HG02938 (cell line): ENCODE results near the gene ACSS3.
"Not testable (repeated sequence)": the region's sequence is repeated elsewhere in the genome, so short reads cannot be mapped to it uniquely, and the experiment has no call there.

Source experiments
- ATAC-seq: cut with Tn5 transposase; IDR thresholded peaks from one replicate; pipeline ENCODE4 v1.9.1; 2021; ENCODE audit warnings: mild to moderate bottlenecking, moderate library complexity; ENCODE audit not compliant: unreplicated experiment

ACSS3 gene

DNA sequence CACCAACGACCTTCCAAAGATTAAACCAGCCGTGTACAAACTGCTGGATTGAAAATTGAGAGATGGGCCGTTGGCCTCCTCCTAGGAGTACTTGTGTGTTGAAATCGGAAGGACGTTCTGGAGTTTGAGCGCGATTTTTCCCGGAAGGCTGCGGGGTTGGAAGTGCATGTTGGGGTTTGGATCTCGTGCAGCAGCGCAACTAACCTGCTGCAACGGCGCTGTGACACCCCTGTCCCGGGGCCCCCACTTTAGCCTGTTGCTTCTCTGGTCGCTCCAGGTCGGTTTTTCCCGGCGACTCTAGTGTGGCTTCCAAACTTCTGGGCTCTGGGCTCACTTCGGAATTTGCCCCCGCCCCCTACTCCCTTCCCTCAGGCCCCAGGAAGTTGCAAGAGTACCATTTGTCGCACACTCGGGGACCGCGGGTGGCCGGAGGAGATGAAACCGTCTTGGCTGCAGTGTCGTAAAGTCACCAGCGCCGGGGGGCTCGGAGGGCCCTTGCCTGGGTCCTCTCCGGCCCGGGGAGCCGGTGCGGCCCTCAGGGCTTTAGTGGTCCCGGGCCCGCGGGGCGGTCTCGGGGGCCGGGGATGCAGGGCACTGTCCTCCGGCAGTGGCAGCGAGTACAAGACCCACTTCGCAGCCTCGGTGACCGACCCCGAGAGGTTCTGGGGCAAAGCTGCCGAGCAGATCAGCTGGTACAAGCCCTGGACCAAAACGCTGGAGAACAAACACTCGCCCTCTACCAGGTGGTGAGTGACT is at the start of gene ACSS3:
Gene ACSS3 (plus strand): TSS at position 394 of the 756 bp plus-strand sequence. CDS start 42 bp downstream, at position 436.
- ATAC-seq: no peak

DNA sequence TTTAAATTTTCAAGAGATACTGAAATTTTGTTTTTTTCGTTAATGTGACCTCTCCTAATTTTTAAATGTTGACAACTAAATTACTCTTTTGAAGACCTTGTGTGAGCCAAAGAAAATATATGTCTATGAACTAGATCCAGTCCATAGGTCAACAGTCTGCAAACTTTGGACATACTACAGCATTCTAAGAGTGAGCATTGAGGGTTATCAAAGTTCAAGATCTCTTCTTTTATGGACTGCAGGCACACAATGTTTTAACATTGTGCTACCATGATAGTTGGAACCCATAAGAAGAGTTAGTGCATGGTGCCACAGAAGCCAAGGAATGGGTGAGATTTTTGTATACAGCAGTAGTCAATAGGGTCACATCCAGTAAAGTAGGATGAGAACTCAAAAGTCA is 43.0 kb upstream of the ACSS3 start:
- no peak for ATAC-seq

DNA sequence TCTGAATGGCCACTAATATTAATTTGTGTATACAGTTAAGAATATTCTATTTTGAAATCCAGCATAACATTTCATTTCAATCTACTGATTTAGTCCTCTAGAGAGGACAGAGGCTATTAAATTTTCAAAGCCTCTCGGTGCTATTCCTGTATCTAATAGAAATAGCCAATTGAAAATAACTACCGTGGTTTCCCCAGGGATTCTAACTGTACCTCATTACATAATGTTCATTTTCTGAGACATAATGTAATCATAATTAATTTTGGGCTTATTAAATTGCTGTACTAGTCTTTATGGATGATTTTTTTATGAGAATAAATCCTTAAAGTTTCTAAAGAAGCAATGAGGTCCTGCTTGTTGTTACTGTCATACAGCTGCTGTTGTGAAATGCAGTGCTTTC is 38.6 kb upstream of the ACSS3 start:
- ATAC-seq: no peak

DNA sequence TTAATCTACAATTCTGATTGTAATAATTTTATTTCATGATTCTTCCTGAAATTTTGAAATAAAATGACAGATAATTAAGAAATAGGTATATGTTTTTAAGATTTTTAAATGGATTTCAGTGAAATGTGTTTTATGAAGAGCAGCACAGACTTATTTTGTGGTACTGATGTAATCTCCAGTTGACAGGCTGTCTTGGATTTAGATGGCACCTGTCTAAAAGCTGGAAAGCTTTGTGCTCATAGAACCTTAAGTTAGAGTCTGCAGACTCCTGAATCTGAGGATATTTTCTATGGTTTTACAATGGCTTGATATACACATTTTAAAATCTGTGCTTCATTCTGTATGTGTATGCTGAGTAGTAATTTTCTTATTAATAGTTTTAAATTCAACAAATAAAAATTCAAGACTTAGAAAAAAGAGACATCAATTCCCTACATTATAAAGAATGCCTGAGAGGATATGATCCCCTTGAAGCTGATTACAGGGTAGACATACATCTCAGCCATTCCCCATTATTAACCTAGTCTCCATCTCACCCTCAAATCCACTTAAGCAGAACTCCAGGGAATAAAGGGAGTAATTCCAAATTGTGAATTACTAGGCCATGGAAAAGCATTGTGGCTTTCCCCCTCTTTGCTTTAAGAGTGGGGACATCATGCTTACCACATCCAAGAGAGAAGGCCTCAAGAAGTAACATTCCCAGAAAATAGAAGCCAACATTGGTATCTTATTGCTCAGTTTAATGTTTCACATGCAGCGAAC is 33.7 kb upstream of the ACSS3 start:
- ATAC-seq: no peak

- not testable (repeated sequence) for ATAC-seq
Measured at GRCh38 chr12:81064971-81065370, 12.9 kb upstream of the ACSS3 start.

- ATAC-seq: no peak
Measured at GRCh38 chr12:81070846-81071245, 7.0 kb upstream of the ACSS3 start.

DNA sequence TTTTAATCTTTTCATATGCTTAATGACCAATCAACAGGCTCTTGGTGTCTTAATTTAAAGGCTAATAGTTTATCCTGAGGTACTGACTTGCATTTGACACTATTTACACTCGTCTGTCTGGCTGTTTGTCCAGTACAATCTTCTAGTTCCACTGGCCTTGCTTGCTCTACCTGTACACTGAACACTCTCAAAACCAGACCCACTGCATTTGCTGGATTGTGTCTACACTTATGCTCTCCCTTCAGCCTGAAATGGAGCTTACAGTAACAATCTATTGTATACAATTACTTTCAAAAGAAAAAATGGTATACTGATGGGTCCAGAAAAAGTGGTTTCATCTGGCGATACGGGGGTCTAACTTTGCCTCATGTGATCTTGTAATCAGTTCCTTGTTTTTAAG is 2.3 kb upstream of the ACSS3 start:
- ATAC-seq: no peak

DNA sequence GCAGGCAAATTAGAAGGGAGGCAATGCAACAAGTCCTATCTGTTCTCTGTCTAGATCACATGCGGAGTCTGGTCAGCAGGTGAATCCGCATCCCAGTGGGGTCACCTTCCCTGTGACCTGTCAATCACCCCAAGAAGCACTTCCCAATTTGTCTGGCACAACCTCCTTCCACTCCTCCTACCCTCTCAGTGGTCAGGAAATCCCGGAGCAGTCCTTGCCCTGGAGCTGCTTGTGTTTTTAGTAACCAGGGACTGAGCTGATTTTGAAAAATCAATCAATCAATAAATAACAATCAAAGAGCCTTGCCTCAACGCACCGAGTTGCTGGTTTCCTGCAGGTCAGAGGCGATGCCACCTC is 572 bp upstream of the ACSS3 start:
- ATAC-seq: no peak

DNA sequence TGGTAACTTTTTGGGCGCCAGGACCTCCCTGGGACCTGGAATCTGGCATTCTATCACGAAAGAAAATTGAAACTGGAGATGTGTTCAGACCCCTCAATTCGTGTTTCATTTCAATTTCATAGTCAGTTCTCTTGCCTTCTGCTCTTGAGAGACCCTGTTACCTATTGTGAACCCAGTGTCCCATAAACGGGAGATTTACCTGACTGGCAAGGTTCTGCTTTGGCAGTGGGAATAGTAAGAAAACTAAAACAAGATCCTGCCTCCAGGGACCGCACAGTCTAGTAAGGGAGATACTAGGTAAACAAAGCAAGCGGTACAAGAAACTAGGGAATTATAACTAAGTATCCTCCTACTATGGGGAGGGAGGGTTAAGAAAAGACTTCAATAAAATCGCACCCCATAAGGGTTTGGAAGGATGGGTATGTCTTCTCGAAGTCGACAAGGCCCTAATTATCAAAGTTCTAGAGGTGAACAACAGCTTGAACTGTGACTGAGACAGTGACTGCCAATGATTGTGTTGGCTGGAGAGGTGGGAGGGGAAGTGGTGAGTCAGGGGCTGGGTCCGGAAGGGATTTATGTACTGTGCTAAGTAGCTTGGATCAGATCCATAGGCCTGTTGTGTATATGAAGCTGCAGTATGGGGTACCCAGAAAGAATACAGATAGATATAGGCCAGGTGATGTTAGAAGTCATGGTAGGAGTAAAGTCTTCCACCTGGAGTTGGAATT is 754 bp downstream of the ACSS3 start:
- no peak for ATAC-seq

GRCh38 chr12:81079280-81080076 is 1.6 kb downstream of the ACSS3 start:
- no peak for ATAC-seq

DNA sequence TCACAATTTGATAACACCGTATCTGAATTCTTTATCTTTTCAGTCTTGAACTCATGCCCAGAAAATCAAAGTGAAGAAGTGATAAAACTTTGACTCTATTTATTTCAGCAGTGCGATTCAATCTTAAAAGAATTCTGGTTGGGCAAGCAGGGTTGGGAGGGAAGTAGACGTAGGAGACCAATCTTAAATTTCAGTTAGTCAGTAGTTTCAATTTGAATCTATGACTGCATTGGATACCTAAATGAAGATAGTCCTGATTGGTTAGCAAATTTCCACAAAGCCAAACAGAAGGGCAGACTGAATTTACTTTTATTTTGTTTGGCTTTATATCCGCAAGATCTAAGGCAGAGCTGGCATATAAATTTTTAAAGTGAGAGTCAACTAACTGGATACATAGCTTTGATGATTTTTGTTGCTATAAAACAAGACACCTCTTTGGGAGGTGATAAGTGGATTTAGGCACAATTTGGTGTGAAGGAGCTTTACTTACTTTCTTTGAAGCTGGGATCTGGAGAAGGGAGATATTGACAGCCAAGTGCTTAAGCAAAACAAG is 2.6 kb downstream of the ACSS3 start:
- ATAC-seq: no peak

DNA sequence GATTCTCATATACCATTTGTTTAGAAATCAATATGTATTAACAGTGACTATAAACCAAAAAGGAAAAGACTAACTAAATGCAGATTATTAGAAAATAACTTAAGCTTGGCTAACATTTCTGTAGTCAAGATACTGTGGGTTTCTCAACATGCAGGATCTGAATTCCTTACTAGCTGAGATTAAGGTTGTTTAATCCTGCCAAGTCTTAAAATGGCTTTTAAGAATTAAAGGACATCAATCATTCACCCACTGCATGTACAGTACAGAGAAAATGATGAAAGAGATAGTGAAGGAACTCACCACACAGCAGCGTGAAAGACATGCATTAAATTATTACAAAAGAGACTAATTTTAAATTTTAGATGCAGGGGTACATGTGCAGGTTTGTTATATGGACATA is 3.8 kb downstream of the ACSS3 start:
- ATAC-seq: no peak

- no peak for ATAC-seq
Measured at GRCh38 chr12:81083018-81083417, 5.1 kb downstream of the ACSS3 start.

- no peak for ATAC-seq
Measured at GRCh38 chr12:81083906-81084513, 6.1 kb downstream of the ACSS3 start.

GRCh38 chr12:81084811-81085350 is 7.0 kb downstream of the ACSS3 start:
- ATAC-seq: no peak

DNA sequence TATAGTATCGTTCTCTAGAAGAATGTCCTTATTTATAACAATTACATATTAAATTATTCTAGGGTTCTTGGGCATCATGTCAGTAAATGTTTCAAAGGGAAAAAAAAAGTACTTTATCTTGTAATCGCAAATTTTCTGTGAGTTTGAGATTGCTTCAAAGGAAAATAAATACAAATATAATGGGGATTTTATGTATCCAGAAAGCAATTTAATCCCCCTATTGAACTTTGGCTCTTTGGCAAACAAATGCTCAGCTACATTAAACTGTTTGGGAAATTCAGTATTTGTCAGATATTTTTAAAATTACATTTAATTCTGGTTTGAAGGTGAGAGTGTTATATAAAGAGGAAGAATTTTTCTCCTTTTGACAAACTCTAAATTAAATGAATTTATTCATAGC is 8.0 kb downstream of the ACSS3 start:
- no peak for ATAC-seq

- ATAC-seq: no peak
Measured at GRCh38 chr12:81086342-81086741, 8.5 kb downstream of the ACSS3 start.

- ATAC-seq: no peak
Measured at GRCh38 chr12:81088221-81088620, 10.3 kb downstream of the ACSS3 start.

DNA sequence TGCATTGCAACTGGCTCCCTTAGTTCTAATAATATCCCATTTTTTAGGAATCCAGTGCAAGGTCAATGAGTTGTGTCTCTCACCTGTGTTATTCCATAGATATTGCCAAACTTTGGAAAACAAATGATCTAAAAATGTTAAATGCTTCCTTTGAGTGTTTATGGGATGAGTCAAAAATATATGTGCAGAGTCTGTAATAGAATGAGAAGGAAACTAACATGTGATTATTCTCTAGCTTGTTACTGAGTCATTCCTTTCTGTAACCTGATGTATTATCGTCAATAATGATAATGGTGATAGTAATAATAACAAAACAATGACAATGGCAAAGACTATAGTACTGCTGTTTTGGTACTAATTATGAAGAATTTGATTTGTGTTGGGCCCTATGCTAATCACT is 11.5 kb downstream of the ACSS3 start:
- ATAC-seq: no peak

GRCh38 chr12:81092053-81092452 is 14.2 kb downstream of the ACSS3 start:
- ATAC-seq: no peak
